GM21576 (cell line): ENCODE results near the gene DEDD2.
A peak's percentile ranks its signal among the peaks of the same experiment; 100 is the strongest.

ENCODE experiments used
- ATAC-seq: cut with Tn5 transposase; IDR thresholded peaks from one replicate; pipeline ENCODE4 v1.9.1; 2021; ENCODE audit warnings: mild to moderate bottlenecking, moderate library complexity; ENCODE audit not compliant: unreplicated experiment

DEDD2 gene

DNA sequence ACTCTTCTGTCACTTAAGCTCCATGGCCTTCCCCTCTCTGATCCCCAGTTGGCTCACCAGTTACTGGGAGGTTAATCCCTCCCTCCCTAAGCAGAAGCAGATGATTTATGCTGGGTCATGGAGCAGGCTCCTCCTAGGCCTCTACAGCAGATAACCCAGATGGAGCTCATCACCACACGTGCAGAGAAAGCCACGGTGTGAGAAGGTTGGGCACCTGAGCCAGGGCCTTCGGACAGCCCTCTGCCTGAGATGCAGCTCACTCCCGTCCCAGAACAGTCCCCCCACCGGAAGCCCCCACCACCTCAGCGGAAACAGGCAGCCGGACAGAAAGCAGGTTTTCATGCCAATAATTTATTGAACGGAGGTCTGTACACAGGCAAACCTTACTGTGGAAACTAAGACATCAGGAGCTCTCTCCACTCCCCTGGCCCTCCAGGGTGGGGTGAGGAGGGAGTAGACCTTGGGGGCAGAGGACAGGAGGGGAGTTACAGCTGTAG, 12.4 kb upstream of the DEDD2 start:
- no peak for ATAC-seq

DNA sequence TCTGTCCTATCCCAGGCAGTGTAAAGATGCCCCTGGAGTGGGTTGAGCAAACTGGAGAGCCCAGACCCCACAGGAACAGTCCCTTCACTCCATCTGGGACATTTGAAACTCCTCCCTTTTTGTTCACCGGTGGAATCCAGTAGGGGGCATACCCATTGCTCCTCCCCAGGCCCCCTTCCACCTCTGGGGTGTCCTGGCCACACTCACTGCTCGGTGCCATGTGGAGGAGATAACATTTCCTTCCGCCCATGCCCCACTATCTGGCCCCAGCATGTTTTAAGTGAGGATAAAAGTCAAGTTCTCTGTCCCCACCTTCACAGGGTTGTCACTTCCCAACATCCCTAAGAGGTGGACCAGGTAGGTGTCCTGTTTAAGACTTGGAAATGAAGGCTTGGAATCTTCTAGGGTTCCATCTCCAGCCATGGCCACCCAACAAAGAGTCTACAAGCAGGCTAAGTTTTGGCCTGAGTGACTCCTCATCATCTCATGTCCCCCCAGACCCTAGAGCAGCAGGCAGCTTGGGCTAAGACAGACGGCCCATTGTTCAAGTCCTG, 11.9 kb upstream of the DEDD2 start:
- ATAC-seq = no peak

DNA sequence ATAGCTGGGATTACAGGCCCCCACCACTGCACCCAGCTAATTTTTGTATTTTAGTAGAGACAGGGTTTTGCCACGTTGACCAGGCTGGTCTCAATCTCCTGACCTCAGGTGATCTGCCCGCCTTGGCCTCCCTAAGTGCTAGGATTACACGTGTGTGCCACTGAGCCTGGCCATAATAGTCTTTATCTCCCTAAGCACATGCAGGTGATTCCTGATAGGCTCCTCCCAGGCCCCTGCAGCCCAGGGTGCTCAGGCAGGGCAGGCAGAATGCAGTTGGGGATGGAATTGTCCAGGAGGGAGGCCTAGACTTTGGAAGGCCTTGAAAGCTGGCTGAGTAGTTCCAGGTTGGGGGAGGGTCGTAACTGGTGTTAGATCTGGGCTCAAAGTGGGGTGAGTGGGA, 11.2 kb upstream of the DEDD2 start:
- ATAC-seq = no peak

DNA sequence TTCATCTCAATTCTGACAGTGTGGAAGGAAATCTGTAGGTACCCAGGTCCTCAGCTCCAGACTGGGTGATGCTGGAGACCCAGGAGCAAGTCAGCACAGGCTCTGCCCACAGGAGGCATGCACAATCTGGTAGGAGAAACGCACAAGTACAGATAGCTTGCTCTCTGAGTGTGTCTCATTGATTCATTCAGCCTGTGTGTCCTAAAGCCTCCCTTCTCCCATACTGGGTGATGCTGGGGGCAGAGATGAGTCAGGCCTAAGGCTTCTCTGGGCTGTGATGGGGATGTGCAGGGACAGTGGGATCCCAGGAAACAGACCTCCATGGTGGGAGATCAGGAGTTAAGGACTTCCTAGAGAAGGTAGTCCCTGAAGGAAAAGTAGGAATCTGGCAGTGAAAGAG, 9.4 kb upstream of the DEDD2 start:
- no peak for ATAC-seq

DNA sequence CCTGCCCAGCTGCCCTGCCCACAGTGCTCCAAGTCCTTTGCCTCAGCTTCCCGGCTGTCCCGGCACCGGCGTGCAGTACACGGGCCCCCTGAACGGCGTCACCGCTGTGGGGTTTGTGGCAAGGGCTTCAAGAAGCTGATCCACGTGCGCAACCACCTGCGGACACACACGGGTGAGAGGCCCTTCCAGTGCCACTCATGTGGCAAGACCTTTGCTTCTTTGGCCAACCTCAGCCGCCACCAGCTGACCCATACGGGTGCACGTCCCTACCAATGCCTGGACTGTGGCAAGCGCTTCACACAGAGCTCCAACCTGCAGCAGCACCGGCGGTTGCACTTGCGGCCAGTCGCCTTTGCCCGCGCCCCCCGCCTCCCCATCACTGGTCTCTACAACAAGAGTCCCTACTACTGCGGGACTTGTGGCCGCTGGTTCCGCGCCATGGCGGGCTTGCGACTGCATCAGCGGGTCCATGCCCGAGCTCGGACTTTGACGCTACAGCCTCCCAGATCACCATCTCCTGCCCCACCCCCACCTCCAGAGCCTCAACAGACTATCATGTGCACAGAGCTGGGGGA, 8.3 kb upstream of the DEDD2 start:
- ATAC-seq = no peak

DNA sequence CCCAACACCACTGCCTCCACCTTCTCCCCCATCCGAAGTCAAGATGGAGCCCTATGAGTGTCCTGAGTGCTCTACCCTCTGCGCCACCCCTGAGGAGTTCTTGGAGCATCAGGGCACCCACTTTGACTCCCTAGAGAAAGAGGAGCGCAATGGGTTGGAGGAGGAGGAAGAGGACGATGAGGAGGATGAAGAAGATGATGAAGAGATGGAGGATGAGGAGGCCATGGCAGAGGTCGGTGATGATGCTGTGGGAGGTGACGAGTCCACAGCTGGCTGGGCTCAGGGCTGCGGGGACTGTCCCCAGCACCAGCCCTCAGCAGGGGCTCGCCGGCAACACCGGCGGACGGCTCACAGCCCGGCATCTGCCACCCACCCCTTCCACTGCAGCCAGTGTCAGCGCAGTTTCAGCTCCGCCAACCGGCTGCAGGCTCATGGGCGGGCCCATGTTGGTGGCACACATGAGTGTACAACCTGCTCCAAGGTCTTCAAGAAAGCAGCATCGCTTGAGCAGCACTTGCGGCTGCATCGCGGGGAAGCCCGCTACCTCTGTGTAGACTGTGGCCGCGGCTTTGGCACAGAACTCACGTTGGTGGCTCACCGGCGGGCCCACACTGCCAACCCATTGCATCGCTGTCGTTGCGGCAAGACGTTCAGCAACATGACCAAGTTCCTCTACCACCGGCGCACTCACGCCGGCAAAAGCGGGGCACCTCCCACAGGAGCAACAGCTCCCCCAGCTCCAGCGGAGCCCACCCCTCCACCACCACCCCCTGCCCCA, 7.7 kb upstream of the DEDD2 start:
- no peak for ATAC-seq

DNA sequence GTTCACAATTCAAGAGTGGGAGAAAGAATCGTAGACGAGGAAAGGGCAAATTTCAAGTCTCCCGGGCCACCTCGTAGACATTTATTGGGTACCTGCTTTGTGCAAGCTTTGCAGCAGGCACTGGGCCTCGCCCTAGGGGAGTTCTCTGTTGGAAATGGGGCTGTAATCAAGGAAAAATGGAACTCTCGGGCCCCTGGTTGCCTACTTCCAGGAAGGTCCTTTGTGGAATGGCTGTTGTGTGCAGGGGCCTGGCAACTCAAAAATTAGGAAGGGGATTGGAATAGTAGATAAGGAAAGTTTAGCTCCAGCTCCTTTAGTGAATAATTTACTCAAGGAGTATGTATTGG, 3.2 kb upstream of the DEDD2 start:
- ATAC-seq = no peak

DNA sequence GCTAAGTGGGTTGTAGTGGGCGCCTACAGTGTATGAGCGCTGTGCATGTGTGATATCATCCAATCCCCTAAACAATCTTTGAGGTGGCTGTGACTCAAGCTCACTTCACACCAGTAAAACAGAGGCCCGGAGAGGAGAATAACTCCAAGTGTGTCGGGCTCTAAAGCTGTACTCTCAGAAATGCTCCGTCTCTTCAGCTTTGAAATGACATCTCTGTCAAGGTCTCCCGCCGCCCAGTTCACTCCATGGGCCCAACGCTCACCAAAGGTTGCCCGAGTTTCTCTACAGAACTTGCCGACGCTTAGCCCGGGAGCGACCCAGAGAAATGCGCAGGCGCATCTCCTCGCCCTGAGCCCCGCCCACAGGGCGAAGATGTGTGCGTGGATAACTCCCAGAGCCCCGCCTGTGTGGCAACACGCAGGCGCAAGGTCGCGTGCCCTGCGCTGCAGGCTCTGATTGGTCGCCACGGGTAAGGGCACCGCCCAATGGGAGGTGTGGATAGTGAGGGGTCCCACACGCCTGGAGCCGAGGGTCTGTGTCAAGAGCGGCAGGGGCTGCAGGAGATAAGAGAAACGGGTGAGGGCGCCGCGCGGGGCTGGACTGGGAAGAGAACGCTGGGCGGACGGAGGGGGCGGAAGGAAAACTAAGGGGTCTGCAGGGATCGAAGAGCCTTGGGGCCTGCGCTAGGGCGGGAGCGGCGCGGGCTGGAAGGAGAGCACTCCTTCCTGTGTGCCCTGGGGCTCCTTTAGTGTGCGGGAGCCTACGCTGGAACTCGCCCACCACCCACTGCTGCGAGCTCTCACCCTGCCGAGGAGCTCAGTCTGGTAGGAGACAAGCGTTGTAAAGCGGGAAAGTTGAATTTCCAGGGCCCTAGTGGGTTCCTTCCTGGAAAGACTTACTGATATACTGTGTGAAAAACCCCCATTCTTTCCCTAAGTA, 2.6 kb upstream of the DEDD2 start, which contains the start of gene ZNF526:
ZNF526 (plus strand) TSS at position 501 of the 939 bp plus-strand sequence. CDS start 4,092 bp downstream, outside the sequence.
- peak; percentile 67 for ATAC-seq

DNA sequence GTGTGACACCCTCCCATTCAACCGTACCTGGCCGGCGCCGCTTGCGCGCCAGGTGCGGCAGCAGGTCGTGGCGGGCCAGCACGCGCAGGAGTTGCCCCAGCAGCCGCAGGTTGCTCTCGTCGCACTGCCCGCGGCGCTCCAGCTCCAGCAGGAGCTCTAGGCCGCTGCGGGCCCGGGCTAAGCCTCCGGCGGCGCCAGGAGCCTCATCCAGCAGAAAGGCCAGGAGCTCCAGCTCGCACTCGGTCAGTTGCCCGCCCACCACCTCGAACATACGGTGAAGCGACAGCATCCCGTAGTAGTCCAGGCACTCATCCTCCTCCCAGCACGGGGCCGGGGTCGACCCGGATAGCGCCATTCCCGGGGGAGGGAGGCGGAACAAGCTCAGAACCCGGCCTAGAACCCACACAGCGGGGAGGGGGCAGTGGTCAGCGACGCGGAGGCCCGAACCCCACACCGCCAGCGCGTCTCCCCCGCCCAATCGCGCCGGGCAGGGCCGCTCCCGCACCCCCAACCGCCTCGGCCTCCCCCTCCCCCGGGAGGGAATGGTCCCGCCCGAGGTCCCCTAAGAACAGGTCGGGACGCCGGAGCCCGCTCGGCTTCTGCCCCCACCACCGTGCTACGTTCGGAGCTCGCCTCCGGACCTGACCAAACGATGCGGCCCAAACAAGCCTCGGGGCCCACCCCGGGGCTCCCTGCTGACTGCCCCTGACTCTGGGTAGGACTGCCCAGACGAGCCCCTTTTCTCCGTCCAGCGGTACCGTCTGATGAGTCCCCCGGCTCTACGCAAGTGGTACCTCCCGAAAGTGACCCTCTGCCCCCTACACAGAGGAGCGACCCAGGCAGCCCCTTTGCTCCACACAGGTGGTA, 591 bp downstream of the DEDD2 start:
- peak; percentile 3 for ATAC-seq

DNA sequence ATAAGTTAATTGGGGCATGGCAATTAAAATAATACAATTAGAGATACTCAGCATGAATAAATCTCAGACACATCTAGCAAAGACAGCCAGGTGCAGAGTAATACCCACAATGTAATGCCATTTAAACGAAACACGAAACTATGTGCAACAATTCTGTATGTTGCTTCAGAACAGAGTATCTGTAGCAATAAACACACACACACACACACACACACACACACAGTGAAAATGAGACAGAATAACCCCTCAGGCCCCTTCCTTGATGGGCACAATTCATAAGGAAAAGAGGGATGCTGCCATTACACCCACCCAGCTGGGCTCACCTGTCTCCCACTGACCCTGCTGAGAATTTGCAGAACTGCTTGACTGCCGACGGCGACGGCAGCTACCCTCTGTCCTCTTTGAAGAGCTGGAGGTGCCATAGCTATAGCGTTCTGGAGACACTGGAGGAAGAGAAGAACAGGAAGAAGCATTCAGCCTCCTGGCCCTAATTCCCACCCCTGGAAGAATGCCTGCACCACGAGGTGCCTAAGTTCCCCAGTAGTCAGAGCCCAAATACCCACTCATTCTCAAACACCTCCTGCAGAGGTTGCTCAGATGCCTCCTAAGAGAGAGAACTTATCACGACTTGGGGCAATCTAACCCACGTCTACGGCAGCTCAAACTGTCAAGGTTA, 2.5 kb downstream of the DEDD2 start:
- no peak for ATAC-seq

DNA sequence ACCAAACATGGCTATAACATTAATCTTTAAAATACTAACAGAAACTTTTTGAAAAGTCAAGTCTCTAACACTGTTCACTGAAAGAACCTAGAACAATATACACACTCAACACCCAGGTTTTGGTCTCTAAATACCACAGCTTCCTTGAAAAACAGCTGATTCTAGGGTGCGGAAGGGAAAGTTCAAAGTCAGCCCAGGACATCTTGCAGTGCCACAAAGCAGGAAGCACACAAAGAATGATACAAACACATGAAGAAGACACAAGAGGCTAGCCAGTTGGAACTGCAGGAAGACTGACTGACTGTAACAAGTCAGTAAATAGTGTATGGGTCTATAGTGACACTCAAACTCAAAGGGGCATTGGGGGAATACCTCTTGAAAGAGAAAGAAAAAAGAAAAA, 4.6 kb downstream of the DEDD2 start:
- ATAC-seq = no peak

DNA sequence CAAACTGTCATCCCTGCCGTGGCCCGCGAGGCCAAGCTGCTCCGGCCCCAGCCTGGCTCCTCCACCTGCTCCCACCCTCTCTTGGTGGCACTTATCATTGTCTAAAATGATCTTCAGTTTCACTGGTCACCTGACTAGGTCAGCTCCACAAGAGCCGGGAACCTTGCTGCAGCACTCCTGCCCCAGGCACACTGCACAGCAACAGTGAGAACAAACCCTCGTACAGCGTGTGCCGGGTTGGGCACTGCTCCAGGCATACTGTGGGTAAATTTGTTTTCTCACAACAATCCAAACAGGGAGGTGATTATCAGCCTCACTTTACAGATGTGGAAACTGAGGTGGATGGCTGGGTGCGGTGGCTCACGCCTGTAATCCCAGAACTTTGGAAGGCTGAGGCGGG, 8.9 kb downstream of the DEDD2 start:
- ATAC-seq = no peak

DNA sequence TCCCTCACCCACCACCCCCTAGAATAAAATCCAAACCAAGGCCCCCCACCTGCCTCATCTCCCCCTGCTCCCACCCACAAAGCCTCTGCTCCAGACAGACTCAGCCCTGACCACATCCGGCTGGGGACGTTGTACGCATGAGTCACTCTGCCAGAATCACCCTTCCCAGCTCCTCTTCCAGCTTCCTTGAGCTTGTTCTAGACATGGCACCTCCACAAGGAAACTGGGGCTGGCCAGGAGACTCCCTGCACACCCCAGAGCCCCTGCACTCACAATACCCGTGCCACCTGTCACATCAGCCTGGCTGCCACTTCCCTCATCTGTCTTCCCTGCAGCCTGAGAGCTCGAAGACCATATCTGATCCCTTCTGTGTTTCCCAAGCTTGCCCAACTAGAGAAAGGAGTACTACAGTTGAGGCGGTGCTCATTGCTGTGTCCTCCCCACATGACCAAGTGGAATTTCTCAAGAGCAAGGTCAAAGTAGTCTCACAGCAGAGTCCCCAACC, 9.7 kb downstream of the DEDD2 start:
- no peak for ATAC-seq

DNA sequence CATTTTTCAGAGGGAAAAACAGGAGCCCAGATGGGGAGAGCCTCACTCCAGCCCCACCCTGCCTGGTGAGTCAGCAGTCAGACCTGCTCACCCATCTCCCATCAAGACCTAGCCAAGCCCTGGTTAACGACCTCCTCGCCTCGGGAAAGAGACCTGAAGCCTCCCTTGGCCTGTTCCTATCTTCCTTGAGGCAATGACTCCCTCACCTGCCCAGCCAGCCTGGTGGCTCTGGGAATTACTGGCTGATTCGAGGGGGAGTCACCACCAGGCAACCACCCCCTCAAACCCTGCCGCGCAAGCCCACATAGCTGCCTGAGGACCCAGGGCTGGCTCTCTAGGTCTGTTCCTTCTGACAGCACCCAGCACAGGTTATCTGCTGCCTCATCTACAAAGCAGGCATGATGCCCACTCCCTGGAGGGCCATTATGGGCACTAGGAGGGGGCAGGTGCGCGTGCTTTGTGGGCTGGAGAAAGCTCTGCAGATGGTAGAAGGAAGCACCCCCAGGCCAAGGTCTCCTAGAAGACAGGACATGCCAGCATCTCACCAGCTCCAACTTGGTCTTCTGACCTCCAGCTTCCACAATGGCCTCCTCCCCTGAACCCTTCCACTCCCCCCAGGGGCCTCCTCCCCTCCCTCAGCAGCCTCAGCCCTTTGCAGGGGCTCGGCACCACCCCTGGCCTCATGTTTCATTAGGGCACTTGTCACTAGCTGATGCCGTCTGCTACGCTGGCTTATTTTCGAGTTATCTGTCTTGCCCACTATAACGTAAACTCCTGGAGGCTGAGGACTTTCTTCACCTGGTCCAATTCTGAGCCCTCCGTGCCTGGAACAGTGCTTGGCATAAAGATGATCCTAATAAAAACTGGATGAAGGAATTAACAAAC, 10.4 kb downstream of the DEDD2 start:
- ATAC-seq = no peak

DNA sequence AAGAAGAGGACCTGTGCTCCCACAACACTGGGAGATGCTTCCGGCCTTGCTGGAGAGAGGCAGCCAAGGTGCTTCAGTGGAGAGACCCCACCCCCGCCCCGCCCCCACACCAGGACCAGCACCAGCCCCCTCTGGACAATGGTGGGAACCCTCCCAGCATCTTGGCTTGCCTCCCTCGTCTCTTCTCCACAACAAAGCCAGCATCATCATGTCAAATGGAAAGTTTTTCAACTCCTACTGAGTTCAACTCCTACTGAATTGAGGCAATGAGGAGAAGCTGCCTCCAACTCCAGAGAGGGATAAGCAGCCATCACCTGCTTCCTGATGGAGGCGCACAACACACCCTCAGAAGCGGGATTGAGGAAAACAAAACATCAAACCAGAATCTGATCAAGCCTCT, 12.8 kb downstream of the DEDD2 start:
- ATAC-seq = no peak

DNA sequence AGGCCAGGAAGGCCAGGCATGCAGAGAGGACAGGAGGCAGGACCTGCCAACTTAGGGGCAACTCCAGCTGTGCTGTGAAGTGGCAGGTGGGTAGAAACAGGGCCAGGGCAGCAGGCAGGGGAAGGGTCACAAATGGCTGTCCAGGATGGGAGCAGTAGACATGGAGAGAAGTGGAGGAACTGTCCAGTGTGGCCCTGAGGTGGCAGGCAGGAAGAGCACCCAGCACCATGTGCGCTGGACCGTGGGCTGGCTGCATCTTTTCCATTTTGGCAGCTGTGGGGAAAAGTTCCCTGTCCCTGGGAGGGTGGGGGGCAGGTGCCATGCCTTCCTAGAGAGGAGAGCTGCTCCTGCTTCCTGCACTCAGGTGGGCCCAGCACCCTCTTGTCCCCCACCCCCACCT, 13.8 kb downstream of the DEDD2 start:
- no peak for ATAC-seq

DNA sequence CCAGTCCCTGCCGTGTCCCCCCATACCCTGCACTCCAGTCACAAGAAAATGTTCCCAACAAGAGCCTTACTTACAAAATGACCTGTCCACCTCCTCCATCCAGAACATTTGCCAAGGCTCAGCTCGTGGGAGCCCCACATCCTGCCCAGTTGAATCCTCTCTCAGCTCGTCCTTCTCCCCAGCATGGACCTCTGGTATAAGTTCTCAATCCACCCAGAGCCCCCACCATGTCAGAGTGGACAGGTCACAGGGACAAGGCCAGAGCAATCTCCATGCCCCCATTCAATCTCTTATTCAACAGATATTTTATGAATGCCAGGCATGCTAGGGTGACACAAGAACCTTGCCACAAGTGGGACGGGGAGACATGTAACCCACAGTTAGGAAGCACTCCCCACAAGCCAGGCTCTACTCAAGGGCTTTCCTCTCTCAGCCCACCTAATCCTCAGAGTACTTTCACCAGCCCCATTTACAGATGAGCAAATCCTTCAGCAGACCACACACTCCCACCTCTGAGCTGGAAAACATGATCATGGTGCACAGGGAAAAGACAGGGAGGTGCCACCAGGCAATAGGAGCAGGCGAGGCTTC, 15.1 kb downstream of the DEDD2 start:
- no peak for ATAC-seq
